Lower leg skin (tissue), 4 donors: ENCODE results near the gene SYCP3. TPM values are rescaled to one million over a fixed set of nuclear protein-coding genes. Genes with fewer than 3 reads are reported as not detected.
"Not testable (repeated sequence)": the region's sequence is repeated elsewhere in the genome, so short reads cannot be mapped to it uniquely, and the experiment has no call there.

Source experiments
- DNase-seq, 2 donors: peaks; one replicate each; pipeline ENCODE4 v3.0.0-alpha.2; 2019; ENCODE audit warnings: low spot score in 2 of 2
- H3K4me3 ChIP-seq: fragments of 200-600 bp; sonication (generic); 2 replicates; pipeline ENCODE4 v1.5.1; 2017; ENCODE audit warnings: mild to moderate bottlenecking, low read depth; ENCODE audit not compliant: poor library complexity, severe bottlenecking
- CTCF ChIP-seq, 3 donors: fragments of 450-650 bp; IDR thresholded peaks; one replicate each; pipeline ENCODE4 v1.5.1; 2016; ENCODE audit warnings: antibody characterized with exemption in 3 of 3, mild to moderate bottlenecking in 3 of 3, moderate library complexity in 2 of 3
- POLR2A ChIP-seq, 2 donors: fragments of 450-650 bp; IDR thresholded peaks; one replicate each; pipeline ENCODE4 v1.6.1; 2016 to 2017; ENCODE audit warnings: antibody characterized with exemption in 2 of 2, mild to moderate bottlenecking in 1 of 2, moderate library complexity in 1 of 2
- WGBS, 2 donors: methylation state at CpG; one replicate each; pipeline ENCODE4 v1.1.5; 2018; 5-methylcytosine and 5-hydroxymethylcytosine counted together
- intact Hi-C: fragments of 100-400 bp; cut with DNase I; formaldehyde crosslinking; loops from one replicate; pipeline ENCODE4 v1.15.0; 2023; ENCODE audit warnings: low total_unique reads
- total RNA-seq, 4 donors: library from RNA; depleted of rRNA; stranded (reverse); fragments of >200 nt; gene quantifications; one replicate each; pipeline ENCODE4 v1.1.0, GENCODE V29; 2016

The SYCP3 gene
- total RNA-seq, 4 donors from 2014 or later, result 0.58 TPM; not detected in 3

GRCh38 chr12:101686176-101686575, 53.1 kb downstream of the SYCP3 start:
- no peak overlapping the region for H3K4me3 ChIP-seq
- intact Hi-C loops, result no loop called here
- no peak for TF ChIP-seq POLR2A (IDR thresholded peaks at IDR 0.05)
- no peak for TF ChIP-seq CTCF (IDR thresholded peaks at IDR 0.05)
- no peak for DNase-seq
- WGBS, 2 donors, result 74 to 76% methylated on average over 1 of the region's 1 CpG

GRCh38 chr12:101685092-101685491, 54.2 kb downstream of the SYCP3 start:
- DNase-seq, result no peak
- intact Hi-C loops, result no loop called here
- TF ChIP-seq CTCF (IDR thresholded peaks at IDR 0.05), result no peak
- no peak for TF ChIP-seq POLR2A (IDR thresholded peaks at IDR 0.05)
- H3K4me3 ChIP-seq, result no peak overlapping the region
- WGBS, 2 donors, result 41 to 47% methylated on average over 1 of the region's 1 CpG

- 51 to 65% methylated on average over 6 of the region's 6 CpGs for WGBS, 2 donors
- DNase-seq, H3K4me3 ChIP-seq, intact Hi-C loops: not testable (repeated sequence)
These were observed 57.6 kb downstream of the SYCP3 start for GRCh38 chr12:101681627-101682026.

- TF ChIP-seq POLR2A (IDR thresholded peaks at IDR 0.05) (no peak), CTCF (IDR thresholded peaks at IDR 0.05) (no peak)
- intact Hi-C loops, result no loop called here
- no peak overlapping the region for H3K4me3 ChIP-seq
- no peak for DNase-seq
These were observed 58.6 kb downstream of the SYCP3 start for GRCh38 chr12:101680647-101681046.

- intact Hi-C loops, result no loop called here
- no peak for TF ChIP-seq POLR2A (IDR thresholded peaks at IDR 0.05)
- TF ChIP-seq CTCF (IDR thresholded peaks at IDR 0.05), result no peak
- WGBS, 2 donors, result 77 to 82% methylated on average over 3 of the region's 3 CpGs
- no peak overlapping the region for H3K4me3 ChIP-seq
- DNase-seq, result no peak
These were observed 59.0 kb downstream of the SYCP3 start for GRCh38 chr12:101680240-101680639.

Other genes starting within 250 kb of the SYCP3 start
- 1 to 10 TPM; 2.0 to 6.8 (median 5.4) TPM for gene MYBPC1, start 144.5 kb downstream of the SYCP3 start, total RNA-seq
- gene CHPT1, start 41.8 kb downstream of the SYCP3 start, total RNA-seq, result 100 to 1,000 TPM in 1 of 4 donors, 10 to 100 TPM in 3; 56.8 to 121 (median 75.1) TPM
- 10 to 100 TPM; 24.3 to 45.9 (median 32.6) TPM for gene GNPTAB, start 91.5 kb upstream of the SYCP3 start, total RNA-seq
- gene DRAM1, start 138.1 kb upstream of the SYCP3 start, total RNA-seq, result 1 to 10 TPM; 4.5 to 8.1 (median 5.9) TPM